Ovary (tissue), 9 donors: ENCODE measurements around the gene HNRNPA3. TPM values are rescaled to one million over a fixed set of nuclear protein-coding genes. Genes with fewer than 3 reads are reported as not detected.

Source experiments
- DNase-seq, 5 donors: peaks; one replicate each; pipeline ENCODE4 v3.0.0-alpha.2; 2019 to 2020
- H3K27ac ChIP-seq, 2 donors: fragments of 200-600 bp; one replicate each; pipeline versions ENCODE4 v1.5.1 to v1.8.0; 2019 to 2022
- H3K27me3 ChIP-seq: fragments of 200-600 bp; one replicate; pipeline ENCODE4 v1.8.0; 2022
- H3K36me3 ChIP-seq: fragments of 200-600 bp; sonication (generic); one replicate; pipeline ENCODE4 v1.5.1; 2019
- H3K4me1 ChIP-seq: one replicate; pipeline ENCODE4 v1.8.1; 2013; ENCODE audit warnings: mild to moderate bottlenecking, moderate library complexity; ENCODE audit not compliant: insufficient read depth
- H3K4me3 ChIP-seq: fragments of 200-600 bp; sonication (generic); one replicate; pipeline ENCODE4 v1.5.1; 2017
- H3K9me3 ChIP-seq, 2 donors: fragments of 200-600 bp in 1 of 2; sonication (generic) in 1 of 2; one replicate each; pipeline versions ENCODE4 v1.5.1 to v1.8.1; 2013 to 2019; ENCODE audit warnings: mild to moderate bottlenecking in 1 of 2, moderate library complexity in 1 of 2
- EP300 ChIP-seq: sonication (generic); formaldehyde crosslinking; IDR thresholded peaks from one replicate; pipeline ENCODE4 v1.6.1; 2017; ENCODE audit warnings: antibody characterized with exemption
- POLR2A ChIP-seq: fragments of 450-650 bp; IDR thresholded peaks from one replicate; pipeline ENCODE4 v1.6.1; 2017; ENCODE audit warnings: antibody characterized with exemption, mild to moderate bottlenecking, moderate library complexity
- WGBS, 3 donors: extraction: QIAGEN DNeasy Blood & Tissue Kit in 1 of 3; methylation state at CpG; one replicate each; pipeline versions ENCODE4 v1.1.5 to v1.1.7; 2013 to 2017; 5-methylcytosine and 5-hydroxymethylcytosine counted together
- intact Hi-C, 4 donors: fragments of 100-400 bp; cut with DNase I; formaldehyde crosslinking; loops; one replicate each; pipeline versions ENCODE4 v1.11.0 to v1.15.1; 2022 to 2023
- polyA plus RNA-seq, 2 donors: library from polyadenylated mRNA; stranded (reverse); fragments of 200-250 nt in 1 of 2; fragments of 350-450 nt in 1 of 2; fragmentation: Illumina TruSeq in 1 of 2; extraction: RNeasy Lipid Tissue Mini Kit (QIAGEN cat#74804) in 1 of 2; gene quantifications; one replicate each; pipeline ENCODE4 v1.2.3, GENCODE V29; 2013 to 2014
- total RNA-seq, 7 donors: library from RNA; depleted of rRNA in 2 of 7; stranded (reverse); fragments of >200 nt in 2 of 7; fragmentation: NEBNext Ultra II Directional in 3 of 7; extraction: Animal tissue kit (Norgen Biotek cat#: 25700) in 3 of 7; gene quantifications; one replicate each; pipeline versions ENCODE4 v1.1.0 to v1.2.4, GENCODE V29; 2016 to 2023
- TF ChIP-seq, protein P1 (sequence below), 3 donors: fragments of 450-650 bp in 2 of 3; fragments of 200-600 bp in 1 of 3; IDR thresholded peaks; one replicate each; pipeline versions ENCODE4 v1.5.1 to v1.8.0; 2016 to 2022; ENCODE audit warnings: antibody characterized with exemption in 3 of 3, mild to moderate bottlenecking in 1 of 3
- donor health status: DM: no; HTN: no; CAD: no; lungs with moderate emphysema.
- donor health status: DM: no; HTN: no; CAD: no.
- donor health status: Bipolar disorder and iron deficiency.
- donor health status: DM: yes; HTN: yes; CAD: no.
- donor health status: DM: no; HTN: no; CAD: no.
- donor health status: DM: yes; HTN: yes; CAD: no.

HNRNPA3 gene
- total and polyA plus RNA-seq, 9 donors = 71.0 to 273 (median 216) TPM

DNA sequence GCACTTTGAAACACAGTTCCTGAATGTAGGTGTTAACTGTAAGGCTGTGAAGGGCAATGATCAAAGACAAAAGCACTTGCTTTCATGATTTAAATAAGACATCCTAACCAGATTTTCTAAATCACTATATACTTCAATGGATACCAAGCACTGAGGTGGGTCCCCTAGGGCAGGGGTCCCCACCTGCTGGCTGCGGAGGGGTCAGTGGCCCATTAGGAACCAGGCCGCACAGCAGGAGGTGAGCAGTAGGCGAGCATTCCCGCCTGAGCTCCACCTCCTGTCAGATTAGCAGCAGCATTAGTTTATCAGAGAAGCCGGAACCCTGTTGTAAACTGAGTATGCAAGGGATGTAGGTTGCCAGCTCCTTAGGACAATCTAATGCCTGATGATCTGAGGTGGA is 44.9 kb downstream of the HNRNPA3 start:
- H3K36me3 ChIP-seq = no peaks in the 10 kb centered on the region
- intact Hi-C loops = no loop called here
- H3K4me1 ChIP-seq = peaks cover 35% of the 10 kb centered on the region
- TF ChIP-seq EP300 (no peak), POLR2A (no peak)
- TF ChIP-seq, protein P1, sequence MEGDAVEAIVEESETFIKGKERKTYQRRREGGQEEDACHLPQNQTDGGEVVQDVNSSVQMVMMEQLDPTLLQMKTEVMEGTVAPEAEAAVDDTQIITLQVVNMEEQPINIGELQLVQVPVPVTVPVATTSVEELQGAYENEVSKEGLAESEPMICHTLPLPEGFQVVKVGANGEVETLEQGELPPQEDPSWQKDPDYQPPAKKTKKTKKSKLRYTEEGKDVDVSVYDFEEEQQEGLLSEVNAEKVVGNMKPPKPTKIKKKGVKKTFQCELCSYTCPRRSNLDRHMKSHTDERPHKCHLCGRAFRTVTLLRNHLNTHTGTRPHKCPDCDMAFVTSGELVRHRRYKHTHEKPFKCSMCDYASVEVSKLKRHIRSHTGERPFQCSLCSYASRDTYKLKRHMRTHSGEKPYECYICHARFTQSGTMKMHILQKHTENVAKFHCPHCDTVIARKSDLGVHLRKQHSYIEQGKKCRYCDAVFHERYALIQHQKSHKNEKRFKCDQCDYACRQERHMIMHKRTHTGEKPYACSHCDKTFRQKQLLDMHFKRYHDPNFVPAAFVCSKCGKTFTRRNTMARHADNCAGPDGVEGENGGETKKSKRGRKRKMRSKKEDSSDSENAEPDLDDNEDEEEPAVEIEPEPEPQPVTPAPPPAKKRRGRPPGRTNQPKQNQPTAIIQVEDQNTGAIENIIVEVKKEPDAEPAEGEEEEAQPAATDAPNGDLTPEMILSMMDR (IDR thresholded peaks at IDR 0.05) = no peak
- H3K4me3 ChIP-seq = no peak overlapping the region
- no peak overlapping the region for H3K27ac ChIP-seq
- H3K27me3 ChIP-seq = no peaks in the 10 kb centered on the region
- WGBS, 3 donors = 41 to 54% (median 47%) methylated on average over 5 of the region's 5 CpGs
- DNase-seq = no peak
- no peaks in the 10 kb centered on the region for H3K9me3 ChIP-seq

GRCh38 chr2:177258059-177258458 is 45.5 kb downstream of the HNRNPA3 start:
- no peak overlapping the region for H3K27ac ChIP-seq
- no peaks in the 10 kb centered on the region for H3K36me3 ChIP-seq
- intact Hi-C loops = no loop called here
- TF ChIP-seq POLR2A (no peak), EP300 (no peak)
- TF ChIP-seq, protein P1 (IDR thresholded peaks at IDR 0.05) = no peak
- H3K4me3 ChIP-seq = no peak overlapping the region
- peaks cover 31% of the 10 kb centered on the region for H3K4me1 ChIP-seq
- 92 to 97% (median 96%) methylated on average over 2 of the region's 2 CpGs for WGBS, 3 donors
- no peak for DNase-seq
- H3K27me3 ChIP-seq = no peaks in the 10 kb centered on the region
- H3K9me3 ChIP-seq = no peaks in the 10 kb centered on the region

DNA sequence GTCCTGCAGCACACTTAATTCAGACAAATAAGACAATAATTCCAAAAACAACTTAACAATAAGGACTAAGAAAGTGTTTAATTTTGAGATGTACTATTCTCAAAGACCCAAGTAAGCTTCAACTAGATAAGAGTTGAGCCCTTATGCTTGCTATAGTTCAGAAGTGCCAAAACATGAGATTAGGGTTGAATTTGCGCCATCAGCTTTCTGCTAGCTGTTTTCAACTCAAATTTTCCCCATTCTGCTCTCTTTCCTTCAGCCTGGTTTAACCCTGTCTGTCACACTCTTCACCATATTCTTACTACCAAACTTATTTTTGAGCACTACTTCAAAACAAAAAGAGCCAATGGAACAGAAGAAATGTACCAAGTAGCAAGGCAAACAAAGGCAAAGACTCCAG is 47.8 kb downstream of the HNRNPA3 start:
- TF ChIP-seq, protein P1 (IDR thresholded peaks at IDR 0.05) = no peak
- no peak for TF ChIP-seq POLR2A
- no peak for TF ChIP-seq EP300
- Histone ChIP-seq H3K4me3 (peak overlapping the region; percentile 100), H3K36me3 (no peaks in the 10 kb centered on the region), H3K9me3 (no peaks in the 10 kb centered on the region), H3K27me3 (no peaks in the 10 kb centered on the region), H3K27ac (peak overlapping the region in 1 of 2 donors; percentile 32), H3K4me1 (peaks cover 19% of the 10 kb centered on the region)
- intact Hi-C loops = loop anchor here (5.0 to 10.0 kb wide), 7 partner anchors 37 to 1126 kb away; partner anchors contain the start of gene HNRNPA3 (in 2 of the 4)
- no peak for DNase-seq
- WGBS, 3 donors = 6 to 21% (median 15%) methylated on average over 1 of the region's 1 CpG

DNA sequence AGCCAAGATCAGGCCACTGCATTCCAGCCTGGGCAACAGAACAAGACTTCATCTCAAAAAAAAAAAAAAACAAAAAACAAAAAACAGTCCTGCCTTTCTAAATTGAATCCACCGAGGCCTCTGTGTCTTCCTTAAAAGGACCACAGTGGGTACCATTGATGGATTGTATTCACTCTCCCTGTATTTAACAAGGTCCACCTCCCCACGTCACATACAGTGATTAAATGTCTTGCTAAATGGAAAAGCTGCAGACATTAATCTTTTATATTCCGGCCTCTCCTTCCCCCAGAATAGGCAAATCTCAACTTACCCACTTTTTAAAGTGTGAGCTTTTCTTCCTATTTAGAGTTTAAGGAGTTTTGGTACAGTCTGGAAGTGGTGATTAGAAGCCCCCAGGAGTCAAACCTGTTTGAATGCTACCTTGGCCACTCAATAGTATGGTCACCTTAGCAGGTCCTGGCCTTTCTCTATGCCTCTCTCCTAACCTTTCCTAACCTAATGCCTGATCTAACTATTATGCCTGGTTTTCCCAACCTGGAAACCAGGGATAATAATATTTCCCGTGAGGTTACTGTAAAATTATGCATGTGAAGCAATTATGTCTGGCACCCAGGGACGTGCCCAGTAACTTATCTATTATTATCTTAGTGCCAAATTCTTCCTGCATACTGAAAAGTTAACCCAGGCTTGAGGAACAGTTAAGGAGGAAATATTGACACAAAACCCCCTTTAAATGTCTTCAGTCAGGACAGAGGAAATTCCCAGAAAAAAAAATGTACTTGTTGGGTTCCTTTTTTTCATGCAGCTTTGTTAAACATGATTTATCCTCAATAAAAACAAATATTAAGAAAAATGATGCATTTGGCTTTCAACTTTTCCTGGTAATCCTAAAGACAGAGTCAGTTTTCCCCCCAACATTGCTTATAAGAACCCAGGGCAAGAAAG is 48.8 kb downstream of the HNRNPA3 start:
- DNase-seq = no peak
- H3K9me3 ChIP-seq = no peaks in the 10 kb centered on the region
- 2 to 5% (median 3%) methylated on average over 5 of the region's 5 CpGs for WGBS, 3 donors
- TF ChIP-seq EP300 (no peak), POLR2A (no peak)
- TF ChIP-seq, protein P1 (IDR thresholded peaks at IDR 0.05) = no peak
- H3K36me3 ChIP-seq = no peaks in the 10 kb centered on the region
- H3K27me3 ChIP-seq = no peaks in the 10 kb centered on the region
- peak overlapping the region; percentile 100 for H3K4me3 ChIP-seq
- H3K27ac ChIP-seq = peak overlapping the region in 1 of 2 donors; percentile 100
- peaks cover 15% of the 10 kb centered on the region for H3K4me1 ChIP-seq
- intact Hi-C loops = loop anchor here (2.0 to 10.0 kb wide), 9 partner anchors 36 to 1127 kb away; partner anchors contain the start of gene HNRNPA3 (in 3 of the 4)
